Fibroblast of lung (primary cell): ENCODE data around the gene ITGA3. TPM values are rescaled to one million over a fixed set of nuclear protein-coding genes. Genes with fewer than 3 reads are reported as not detected.
A peak's percentile ranks its signal among the peaks of the same experiment; 100 is the strongest.

Source experiments
- DNase-seq, 2 donors: peaks; one replicate each; pipeline versions ENCODE4 v3.0.0 to v3.0.0-alpha.2; 2010; ENCODE audit warnings: low read depth in 2 of 2
- H2AFZ ChIP-seq: 2 replicates; pipeline ENCODE4 v1.5.1; 2012; ENCODE audit warnings: low read length, control low read depth, inconsistent platforms
- H3K27ac ChIP-seq: 2 replicates; pipeline ENCODE4 v1.5.1; 2011; ENCODE audit warnings: low read length, control low read depth; ENCODE audit not compliant: insufficient read depth
- H3K27me3 ChIP-seq: 2 replicates; pipeline ENCODE4 v1.5.1; 2011; ENCODE audit warnings: mild to moderate bottlenecking, low read length; ENCODE audit not compliant: control insufficient read depth, insufficient read depth
- H3K36me3 ChIP-seq: 2 replicates; pipeline ENCODE4 v1.5.1; 2011; ENCODE audit warnings: low read length; ENCODE audit not compliant: control insufficient read depth, insufficient read depth
- H3K4me1 ChIP-seq: 2 replicates; pipeline ENCODE4 v1.5.1; 2011; ENCODE audit warnings: low read length; ENCODE audit not compliant: control insufficient read depth, insufficient read depth; ENCODE audit errors: extremely low read depth
- H3K4me2 ChIP-seq: 2 replicates; pipeline ENCODE4 v1.5.1; 2011; ENCODE audit warnings: low read length, control low read depth; ENCODE audit not compliant: insufficient read depth; ENCODE audit errors: extremely low read depth
- H3K4me3 ChIP-seq, 4 experiments: fragments of 200-600 bp in 1 of 4; sonication (generic) in 1 of 4; replicated peaks in 1 of 4; 2 replicates each; pipeline ENCODE4 v1.5.1; 2011 to 2016; ENCODE audit warnings: low read length in 4 of 4, low read depth in 3 of 4, mild to moderate bottlenecking in 3 of 4, control low read depth in 2 of 4, inconsistent platforms in 1 of 4, mixed read lengths in 1 of 4; ENCODE audit not compliant: insufficient read depth in 1 of 4; ENCODE audit errors: control extremely low read depth in 1 of 4
- H3K79me2 ChIP-seq: 2 replicates; pipeline ENCODE4 v1.5.1; 2012; ENCODE audit warnings: mild to moderate bottlenecking, low read length, inconsistent platforms; ENCODE audit not compliant: control insufficient read depth, insufficient read depth
- H3K9ac ChIP-seq: 2 replicates; pipeline ENCODE4 v1.5.1; 2011; ENCODE audit warnings: mild to moderate bottlenecking, low read length, control low read depth; ENCODE audit not compliant: insufficient read depth
- H3K9me3 ChIP-seq: 2 replicates; pipeline ENCODE4 v1.5.1; 2012; ENCODE audit warnings: low read depth, low read length; ENCODE audit not compliant: control insufficient read depth, insufficient read depth
- H4K20me1 ChIP-seq: 2 replicates; pipeline ENCODE4 v1.5.1; 2011; ENCODE audit warnings: low read length; ENCODE audit not compliant: control insufficient read depth, insufficient read depth; ENCODE audit errors: extremely low read depth
- EZH2 ChIP-seq: IDR thresholded peaks from 2 replicates; pipeline ENCODE4 v1.5.1; 2012; ENCODE audit warnings: low read length, control low read depth, mild to moderate bottlenecking; ENCODE audit errors: missing control alignments
- polyA plus RNA-seq, 2 donors: library from polyadenylated mRNA; depleted of rRNA in 1 of 2; stranded (reverse) in 1 of 2; unstranded in 1 of 2; fragments of >200 nt; gene quantifications; 2 replicates each; pipeline ENCODE4 v1.2.1, GENCODE V29; 2011 to 2012; ENCODE audit warnings: missing spikeins in 1 of 2
- total RNA-seq: library from RNA; depleted of rRNA; stranded (reverse); fragments of >200 nt; gene quantifications from 2 replicates; pipeline ENCODE4 v1.2.1, GENCODE V29; 2014
- TF ChIP-seq, protein P1 (sequence below), 2 donors: IDR thresholded peaks in 1 of 2; conservative IDR thresholded peaks in 1 of 2; 1 replicate in 1 of 2; 2 replicates in 1 of 2; pipeline ENCODE4 v1.5.1; 2011 to 2012; ENCODE audit warnings: low read length in 2 of 2, control low read depth in 1 of 2, inconsistent platforms in 1 of 2, low read depth in 1 of 2, mild to moderate bottlenecking in 1 of 2

Gene ITGA3
- total and polyA plus RNA-seq, 2 donors (not counting 1 experiment from before 2014, with no cell fraction given) = 67.3 to 269 TPM

DNA sequence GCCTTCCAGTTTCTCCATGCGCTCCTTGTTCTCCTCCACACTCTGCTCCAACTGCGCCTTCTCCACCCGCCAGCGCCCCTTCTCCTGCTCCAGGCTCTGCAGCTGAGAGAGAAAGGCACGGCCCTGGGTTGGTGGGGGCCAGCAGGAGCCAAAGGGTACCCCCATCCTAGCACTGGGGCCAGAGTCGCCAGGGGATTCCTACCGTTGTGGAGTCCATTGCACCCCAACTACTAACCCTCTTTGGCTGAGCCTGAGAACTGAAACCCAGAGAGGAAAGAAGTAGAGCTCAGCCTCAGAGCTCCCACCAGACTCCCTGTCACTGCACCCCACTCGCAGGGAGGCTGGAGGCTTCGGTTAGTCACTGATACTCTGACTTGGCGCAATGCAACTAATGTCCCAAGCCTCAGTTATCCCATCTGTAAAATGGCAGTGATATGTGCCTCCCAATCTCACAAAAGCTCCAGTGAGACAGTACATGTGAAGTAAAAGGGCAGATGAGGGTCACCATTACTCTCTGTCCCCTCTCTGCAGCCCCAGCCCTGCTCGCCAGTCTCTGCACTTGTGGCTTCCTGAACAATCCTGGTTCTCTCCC lies 80.3 kb downstream of the ITGA3 start:
- peaks cover 48% of the 10 kb centered on the region for H3K36me3 ChIP-seq

DNA sequence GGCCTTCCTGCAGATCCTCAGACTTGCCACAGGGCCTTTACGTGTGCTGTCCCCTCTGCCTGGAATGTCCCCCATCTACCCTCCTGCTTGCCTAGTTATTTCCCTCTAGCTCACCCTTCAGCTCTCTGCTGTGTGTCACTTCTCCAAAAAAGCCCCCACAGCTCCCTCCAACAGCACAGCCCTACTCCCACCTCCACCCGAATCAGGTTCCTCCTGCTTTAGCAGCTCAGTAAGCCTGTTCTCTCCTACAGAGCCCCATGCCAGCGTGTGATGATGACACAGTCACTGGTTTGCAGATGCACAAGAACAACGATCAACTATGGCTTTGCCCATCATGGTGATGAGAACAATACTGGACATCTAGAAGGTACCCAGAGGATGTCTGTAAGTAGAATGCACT lies 81.1 kb downstream of the ITGA3 start:
- H3K4me1 ChIP-seq = peaks cover 14% of the 10 kb centered on the region
- peaks cover 5% of the 10 kb centered on the region for H3K79me2 ChIP-seq
- no peaks in the 10 kb centered on the region for H3K27me3 ChIP-seq
- no peaks in the 10 kb centered on the region for H3K9me3 ChIP-seq
- H3K4me3 ChIP-seq = no peak overlapping the region
- H3K36me3 ChIP-seq = peaks cover 53% of the 10 kb centered on the region
- H3K9ac ChIP-seq = no peak overlapping the region
- H3K4me2 ChIP-seq = no peak overlapping the region
- DNase-seq = no peak
- H4K20me1 ChIP-seq = no peaks in the 10 kb centered on the region
- H3K27ac ChIP-seq = no peak overlapping the region
- TF ChIP-seq, protein P1, sequence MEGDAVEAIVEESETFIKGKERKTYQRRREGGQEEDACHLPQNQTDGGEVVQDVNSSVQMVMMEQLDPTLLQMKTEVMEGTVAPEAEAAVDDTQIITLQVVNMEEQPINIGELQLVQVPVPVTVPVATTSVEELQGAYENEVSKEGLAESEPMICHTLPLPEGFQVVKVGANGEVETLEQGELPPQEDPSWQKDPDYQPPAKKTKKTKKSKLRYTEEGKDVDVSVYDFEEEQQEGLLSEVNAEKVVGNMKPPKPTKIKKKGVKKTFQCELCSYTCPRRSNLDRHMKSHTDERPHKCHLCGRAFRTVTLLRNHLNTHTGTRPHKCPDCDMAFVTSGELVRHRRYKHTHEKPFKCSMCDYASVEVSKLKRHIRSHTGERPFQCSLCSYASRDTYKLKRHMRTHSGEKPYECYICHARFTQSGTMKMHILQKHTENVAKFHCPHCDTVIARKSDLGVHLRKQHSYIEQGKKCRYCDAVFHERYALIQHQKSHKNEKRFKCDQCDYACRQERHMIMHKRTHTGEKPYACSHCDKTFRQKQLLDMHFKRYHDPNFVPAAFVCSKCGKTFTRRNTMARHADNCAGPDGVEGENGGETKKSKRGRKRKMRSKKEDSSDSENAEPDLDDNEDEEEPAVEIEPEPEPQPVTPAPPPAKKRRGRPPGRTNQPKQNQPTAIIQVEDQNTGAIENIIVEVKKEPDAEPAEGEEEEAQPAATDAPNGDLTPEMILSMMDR (conservative IDR thresholded peaks at IDR 0.05 in 1 of 2, IDR thresholded peaks at IDR 0.05 in 1 of 2; ENCODE audit: low read depth in 1 of 2, low read length in 2 of 2) = no peak
- no peak for TF ChIP-seq EZH2
- H2AFZ ChIP-seq = no peak overlapping the region

More for the DNA sequence above, 80.3 kb downstream of the ITGA3 start:
- no peaks in the 10 kb centered on the region for H3K9me3 ChIP-seq
- H3K9ac ChIP-seq = no peak overlapping the region
- no peaks in the 10 kb centered on the region for H4K20me1 ChIP-seq
- H3K79me2 ChIP-seq = no peaks in the 10 kb centered on the region
- no peak overlapping the region for H3K27ac ChIP-seq
- no peaks in the 10 kb centered on the region for H3K27me3 ChIP-seq
- H3K4me1 ChIP-seq = peaks cover 14% of the 10 kb centered on the region
- no peak for DNase-seq
- TF ChIP-seq EZH2 = no peak
- TF ChIP-seq, protein P1 (conservative IDR thresholded peaks at IDR 0.05 in 1 of 2, IDR thresholded peaks at IDR 0.05 in 1 of 2; ENCODE audit: low read depth in 1 of 2, low read length in 2 of 2) = no peak
- H3K4me3 ChIP-seq = no peak overlapping the region
- no peak overlapping the region for H3K4me2 ChIP-seq
- H2AFZ ChIP-seq = no peak overlapping the region

GRCh38 chr17:50139185-50139783 lies 83.4 kb downstream of the ITGA3 start:
- Histone ChIP-seq H3K79me2 (peaks cover 21% of the 10 kb centered on the region), H3K9ac (no peak overlapping the region), H3K36me3 (peaks cover 64% of the 10 kb centered on the region), H3K4me1 (peaks cover under 1% of the 10 kb centered on the region), H4K20me1 (no peaks in the 10 kb centered on the region), H2AFZ (no peak overlapping the region), H3K4me3 (no peak overlapping the region), H3K4me2 (no peak overlapping the region), H3K27ac (peak overlapping the region; percentile 28), H3K9me3 (no peaks in the 10 kb centered on the region), H3K27me3 (no peaks in the 10 kb centered on the region)
- no peak for TF ChIP-seq EZH2
- TF ChIP-seq, protein P1 (conservative IDR thresholded peaks at IDR 0.05 in 1 of 2, IDR thresholded peaks at IDR 0.05 in 1 of 2; ENCODE audit: low read depth in 1 of 2, low read length in 2 of 2) = no peak
- no peak for DNase-seq

Other genes with a start within 250 kb of the ITGA3 start
- gene TAC4, start 208.0 kb upstream of the ITGA3 start, total RNA-seq = not detected in 2 replicates
- gene TAC4, start 208.0 kb upstream of the ITGA3 start, polyA plus RNA-seq = not detected in 2 replicates
- not detected in 2 replicates for gene DLX4, start 86.9 kb upstream of the ITGA3 start, total RNA-seq
- not detected in 2 replicates for gene DLX4, start 86.9 kb upstream of the ITGA3 start, polyA plus RNA-seq
- not detected in 2 replicates for gene DLX3, start 60.9 kb upstream of the ITGA3 start, total RNA-seq
- not detected in 2 replicates for gene DLX3, start 60.9 kb upstream of the ITGA3 start, polyA plus RNA-seq
- 19.2 and 19.3 TPM in 2 replicates for gene PDK2, start 39.2 kb downstream of the ITGA3 start, total RNA-seq
- 41.0 and 44.6 TPM in 2 replicates for gene PDK2, start 39.2 kb downstream of the ITGA3 start, polyA plus RNA-seq
- 2.1 and 2.3 TPM in 2 replicates for gene SAMD14, start 74.0 kb downstream of the ITGA3 start, total RNA-seq
- 1.4 and 3.8 TPM in 2 replicates for gene SAMD14, start 74.0 kb downstream of the ITGA3 start, polyA plus RNA-seq
- 41.5 and 45.5 TPM in 2 replicates for gene PPP1R9B, start 94.6 kb downstream of the ITGA3 start, total RNA-seq
- gene PPP1R9B, start 94.6 kb downstream of the ITGA3 start, polyA plus RNA-seq = 22.1 and 26.0 TPM in 2 replicates
- gene SGCA, start 109.9 kb downstream of the ITGA3 start, total RNA-seq = 4.1 and 4.3 TPM in 2 replicates
- 1.4 and 1.6 TPM in 2 replicates for gene SGCA, start 109.9 kb downstream of the ITGA3 start, polyA plus RNA-seq
- 577 and 584 TPM in 2 replicates for gene COL1A1, start 145.5 kb downstream of the ITGA3 start, total RNA-seq
- 541 and 604 TPM in 2 replicates for gene COL1A1, start 145.5 kb downstream of the ITGA3 start, polyA plus RNA-seq
- gene TMEM92, start 218.4 kb downstream of the ITGA3 start, total RNA-seq = under 0.01 TPM in 1 of 2 replicates, not detected in the other
- gene TMEM92, start 218.4 kb downstream of the ITGA3 start, polyA plus RNA-seq = 0.05 TPM in 2 replicates